Measurements from ENCODE around the gene KIF4A.

KIF4A gene

DNA sequence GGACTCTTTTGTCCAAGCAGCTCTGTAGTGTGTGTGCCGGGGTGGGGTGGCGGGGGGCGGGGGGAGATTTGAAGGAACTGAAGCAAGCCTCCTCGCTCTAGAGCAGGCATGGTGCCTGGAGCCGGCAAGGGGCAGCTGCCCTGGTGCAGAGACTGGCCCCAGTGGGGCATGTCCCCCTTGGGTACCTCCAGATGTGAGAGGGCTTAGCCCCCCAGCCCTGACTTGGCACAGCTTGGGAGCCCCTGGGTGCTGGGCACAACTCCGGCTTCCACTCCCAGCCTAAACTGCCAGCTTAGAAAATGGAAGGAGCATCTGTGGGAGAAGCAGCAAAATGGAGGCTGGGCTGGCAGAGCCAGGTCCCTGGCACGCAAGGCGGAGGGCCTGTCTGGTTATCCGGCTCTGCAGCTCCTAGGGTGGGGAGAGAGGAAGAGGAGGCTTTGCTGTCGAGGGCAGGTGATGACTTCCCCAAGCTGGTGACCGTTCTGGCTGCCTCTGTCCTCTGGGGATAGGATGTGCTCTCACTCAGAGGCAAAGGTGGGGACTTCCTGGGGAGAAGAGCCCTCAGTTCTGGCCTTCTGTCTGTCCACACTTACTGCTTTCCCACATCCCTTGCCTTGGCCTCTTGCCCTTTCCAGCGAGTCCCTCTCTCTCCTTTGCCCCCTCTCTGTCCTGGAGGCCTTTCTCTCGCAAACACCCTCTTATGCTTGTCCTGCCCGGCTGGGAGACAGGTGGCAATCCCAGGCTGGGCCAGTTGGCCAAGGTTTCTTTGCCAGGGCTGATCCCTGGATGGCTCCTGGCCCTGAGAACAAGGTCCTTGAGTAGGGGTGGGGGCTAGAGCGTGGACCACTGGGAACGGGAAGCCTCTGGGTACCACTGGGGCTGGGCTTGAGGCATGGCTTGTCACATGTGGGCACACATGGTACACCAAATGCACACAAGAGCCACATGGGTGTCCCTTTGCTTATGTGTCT lies 156.8 kb downstream of the KIF4A start:
- Histone ChIP-seq H3F3A (ENCODE audit: insufficient read depth, low read length) (no peaks in the 10 kb centered on the region), H3K79me2 (ENCODE audit: low read length) (no peaks in the 10 kb centered on the region), H3K4me1 (ENCODE audit: low read length) (no peaks in the 10 kb centered on the region), H3K4me3 (ENCODE audit: low read length) (no peak overlapping the region), H3K27ac (ENCODE audit: low read length) (no peak overlapping the region), H3K9me2 (replicated peaks; ENCODE audit: insufficient read depth, low read length) (no peaks in the 10 kb centered on the region), H3K27me3 (replicated peaks; ENCODE audit: insufficient read depth, low read length) (no peaks in the 10 kb centered on the region), H2AFZ (ENCODE audit: low read length) (no peak overlapping the region), H3K36me3 (replicated peaks; ENCODE audit: insufficient read depth, low read length) (no peaks in the 10 kb centered on the region), H3K4me2 (ENCODE audit: low read depth, low read length) (no peak overlapping the region), H4K20me1 (ENCODE audit: insufficient read depth, low read length) (no peaks in the 10 kb centered on the region), H3K9ac (ENCODE audit: low read length) (no peak overlapping the region), H3K9me3 (replicated peaks; ENCODE audit: insufficient read depth, low read length) (no peaks in the 10 kb centered on the region)
- no peak for TF ChIP-seq EZH2 (optimal IDR thresholded peaks at IDR 0.05; ENCODE audit: low read depth, low read length)
- no peak for TF ChIP-seq CTCF (IDR thresholded peaks at IDR 0.05; ENCODE audit: low read length)
- TF ChIP-seq EZH2phosphoT487 (IDR thresholded peaks at IDR 0.05; ENCODE audit: low read length), result no peak
- DNase-seq, result no peak

- TF ChIP-seq EZH2phosphoT487 (IDR thresholded peaks at IDR 0.05; ENCODE audit: low read length) (no peak), CTCF (IDR thresholded peaks at IDR 0.05; ENCODE audit: low read length) (no peak), EZH2 (optimal IDR thresholded peaks at IDR 0.05; ENCODE audit: low read depth, low read length) (no peak)
- H3K27ac ChIP-seq (ENCODE audit: low read length), result no peak overlapping the region
- H3K9ac ChIP-seq (ENCODE audit: low read length), result no peak overlapping the region
- H4K20me1 ChIP-seq (ENCODE audit: insufficient read depth, low read length), result no peaks in the 10 kb centered on the region
- no peaks in the 10 kb centered on the region for H3K27me3 ChIP-seq (replicated peaks; ENCODE audit: insufficient read depth, low read length)
- H3F3A ChIP-seq (ENCODE audit: insufficient read depth, low read length), result peaks cover 15% of the 10 kb centered on the region; the same call in 1 of the 2 replicates
- no peak overlapping the region for H2AFZ ChIP-seq (ENCODE audit: low read length)
- no peaks in the 10 kb centered on the region for H3K36me3 ChIP-seq (replicated peaks; ENCODE audit: insufficient read depth, low read length)
- H3K9me3 ChIP-seq (replicated peaks; ENCODE audit: insufficient read depth, low read length), result no peaks in the 10 kb centered on the region
- H3K79me2 ChIP-seq (ENCODE audit: low read length), result no peaks in the 10 kb centered on the region
- peaks cover 15% of the 10 kb centered on the region for H3K4me1 ChIP-seq (ENCODE audit: low read length)
- no peak overlapping the region for H3K4me2 ChIP-seq (ENCODE audit: low read depth, low read length)
- H3K9me2 ChIP-seq (replicated peaks; ENCODE audit: insufficient read depth, low read length), result no peaks in the 10 kb centered on the region
- no peak overlapping the region for H3K4me3 ChIP-seq (ENCODE audit: low read length)
- no peak for DNase-seq
These were observed 159.6 kb downstream of the KIF4A start for GRCh38 chrX:70449457-70449966.

DNA sequence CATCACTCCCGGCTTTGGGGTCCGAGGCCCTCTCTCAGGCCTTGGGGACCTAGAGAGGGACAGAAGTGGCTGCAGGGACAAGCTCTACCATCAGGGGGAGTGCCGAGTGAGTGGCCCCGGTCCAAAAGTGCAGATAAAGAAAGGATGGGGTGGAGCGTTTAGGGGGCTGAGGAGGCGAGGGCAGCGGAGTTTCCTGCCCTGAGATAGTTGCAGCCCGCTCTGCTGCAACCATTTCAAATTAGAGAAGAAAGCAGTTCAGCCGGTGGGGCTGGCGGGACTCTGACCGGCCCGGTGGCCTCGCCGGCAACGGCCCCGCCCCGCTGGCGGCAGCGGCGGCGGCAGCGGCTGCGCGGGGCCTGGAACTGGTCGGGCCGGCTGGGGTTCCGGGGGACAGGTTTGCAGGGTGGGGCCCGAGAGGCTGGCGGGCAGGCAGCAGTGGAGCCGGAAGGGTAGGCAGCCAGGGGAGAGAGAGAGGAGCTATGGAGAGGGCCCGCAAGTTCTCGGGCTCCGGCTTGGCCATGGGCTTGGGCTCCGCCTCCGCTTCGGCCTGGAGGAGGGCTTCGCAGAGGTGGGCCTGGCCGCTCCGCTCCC lies 162.3 kb downstream of the KIF4A start:
- no peaks in the 10 kb centered on the region for H3K36me3 ChIP-seq (replicated peaks; ENCODE audit: insufficient read depth, low read length)
- no peak overlapping the region for H3K27ac ChIP-seq (ENCODE audit: low read length)
- H4K20me1 ChIP-seq (ENCODE audit: insufficient read depth, low read length), result no peaks in the 10 kb centered on the region
- peak overlapping the region; percentile 82 for H3K4me2 ChIP-seq (ENCODE audit: low read depth, low read length)
- no peak for TF ChIP-seq EZH2phosphoT487 (IDR thresholded peaks at IDR 0.05; ENCODE audit: low read length)
- peak; percentile 58 for TF ChIP-seq CTCF (IDR thresholded peaks at IDR 0.05; ENCODE audit: low read length)
- TF ChIP-seq EZH2 (optimal IDR thresholded peaks at IDR 0.05; ENCODE audit: low read depth, low read length), result no peak
- H3K27me3 ChIP-seq (replicated peaks; ENCODE audit: insufficient read depth, low read length), result no peaks in the 10 kb centered on the region
- H2AFZ ChIP-seq (ENCODE audit: low read length), result peak overlapping the region; percentile 82
- H3K9ac ChIP-seq (ENCODE audit: low read length), result peak overlapping the region; percentile 46; the same call in 1 of the 2 replicates
- DNase-seq, result peak; percentile 47
- H3K9me2 ChIP-seq (replicated peaks; ENCODE audit: insufficient read depth, low read length), result no peaks in the 10 kb centered on the region
- peak overlapping the region; percentile 65 for H3K4me3 ChIP-seq (ENCODE audit: low read length)
- peaks cover 24% of the 10 kb centered on the region for H3K4me1 ChIP-seq (ENCODE audit: low read length)
- no peaks in the 10 kb centered on the region for H3K9me3 ChIP-seq (replicated peaks; ENCODE audit: insufficient read depth, low read length)
- peaks cover 19% of the 10 kb centered on the region for H3K79me2 ChIP-seq (ENCODE audit: low read length)
- peaks cover 15% of the 10 kb centered on the region; the same call in 1 of the 2 replicates for H3F3A ChIP-seq (ENCODE audit: insufficient read depth, low read length)

Measured in MM.1S (cell line).